Activated B cell treated with CpG ODN at 0.5 μM for 24 hours (primary cell): Measurements from ENCODE around the gene ADAD2. TPM values are rescaled to one million over a fixed set of nuclear protein-coding genes. Genes with fewer than 3 reads are reported as not detected.

Experiments used
- ATAC-seq: fragments of 200-7000 bp; cut with Tn5 transposase; one replicate; pipeline ENCODE4 v1.10.0; 2021; ENCODE audit warnings: low read depth, mild to moderate bottlenecking, moderate library complexity
- CTCF ChIA-PET: fragments of 350-600 bp; sonication (Branson Sonifier 250); formaldehyde crosslinking; loops from one replicate; lab custom pipeline; 2021; ENCODE audit warnings: antibody characterized with exemption; lab: Charles Lee
- POLR2A ChIA-PET: fragments of 350-600 bp; sonication (Branson Sonifier 250); formaldehyde crosslinking; loops from one replicate; lab custom pipeline; 2021; ENCODE audit warnings: antibody characterized with exemption; lab: Charles Lee
- DNase-seq: peaks from one replicate; pipeline ENCODE4 v3.0.0; 2022
- H3K27ac Mint-ChIP-seq: one replicate; pipeline ENCODE4 v1.8.0; 2020; ENCODE audit warnings: mixed read lengths
- H3K27me3 Mint-ChIP-seq: one replicate; pipeline ENCODE4 v1.8.0; 2021; ENCODE audit warnings: mixed read lengths
- H3K36me3 Mint-ChIP-seq: one replicate; pipeline ENCODE4 v1.8.0; 2021; ENCODE audit warnings: low read depth, mixed read lengths
- H3K4me1 Mint-ChIP-seq: one replicate; pipeline ENCODE4 v1.8.0; 2021; ENCODE audit warnings: mixed read lengths
- H3K4me3 Mint-ChIP-seq: one replicate; pipeline ENCODE4 v1.8.0; 2020; ENCODE audit warnings: mild to moderate bottlenecking, mixed read lengths
- H3K9me3 Mint-ChIP-seq: one replicate; pipeline ENCODE4 v1.8.0; 2020; ENCODE audit warnings: mixed read lengths
- intact Hi-C: fragments of 100-400 bp; cut with micrococcal nuclease; formaldehyde crosslinking; loops from one replicate; pipeline ENCODE4 v1.15.1; 2024
- total RNA-seq: library from RNA; stranded (reverse); gene quantifications from 2 replicates; pipeline ENCODE4 v1.2.3, GENCODE V29; 2022
- TF ChIP-seq, protein P1 (sequence below): fragments of 200-600 bp; IDR thresholded peaks from one replicate; pipeline ENCODE4 v1.8.0; 2022; ENCODE audit warnings: antibody characterized with exemption, mild to moderate bottlenecking

The ADAD2 gene
- total RNA-seq, 1 donor from 2014 or later: not detected

DNA sequence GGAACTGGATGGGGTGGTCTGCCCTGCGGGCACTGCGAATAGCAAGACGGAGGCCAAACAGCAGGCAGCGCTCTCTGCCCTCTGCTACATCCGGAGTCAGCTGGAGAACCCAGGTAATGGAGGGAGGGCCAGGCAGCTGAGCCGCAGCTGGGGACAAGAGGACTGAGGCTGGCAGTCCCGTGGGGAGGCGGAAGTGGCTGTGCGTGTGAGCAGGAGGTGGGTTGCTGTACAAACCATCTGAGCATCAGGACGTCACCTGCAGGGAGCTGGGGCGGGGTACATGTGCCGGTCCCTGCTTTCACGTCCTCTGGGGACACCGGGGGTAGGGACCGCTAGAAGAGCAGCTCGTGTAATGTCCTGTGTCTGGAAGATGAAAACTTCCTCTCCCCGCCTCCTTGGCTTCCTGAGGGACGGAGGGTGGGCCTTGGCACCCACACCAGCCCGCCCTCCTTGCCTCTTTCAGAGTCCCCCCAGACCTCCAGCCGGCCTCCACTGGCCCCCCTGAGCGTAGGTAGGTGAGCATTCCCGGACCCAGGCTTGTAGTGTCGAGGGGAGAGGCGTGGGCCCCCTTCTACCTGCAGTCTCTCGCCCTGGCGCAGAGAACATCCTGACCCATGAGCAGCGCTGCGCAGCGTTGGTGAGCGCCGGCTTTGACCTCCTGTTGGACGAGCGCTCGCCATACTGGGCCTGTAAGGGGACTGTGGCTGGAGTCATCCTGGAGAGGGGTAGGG is 3.7 kb downstream of the ADAD2 start:
- Mint-ChIP-seq H3K4me1 (peaks cover 12% of the 10 kb centered on the region), H3K27ac (peak overlapping the region; percentile 41), H3K27me3 (no peaks in the 10 kb centered on the region), H3K36me3 (no peaks in the 10 kb centered on the region), H3K9me3 (no peaks in the 10 kb centered on the region), H3K4me3 (peak overlapping the region; percentile 75)
- ATAC-seq (peak; percentile 84), DNase-seq (no peak)
- intact Hi-C loops: no loop called here
- ChIA-PET CTCF (interaction anchor here (1.0 kb wide), 1 partner anchor 312 kb away, joined by 3 read pairs; no protein-coding TSS in a partner anchor), POLR2A (interaction anchor here (0.5 kb wide), 1 partner anchor 223 kb away, joined by 3 read pairs; no protein-coding TSS in a partner anchor)
- TF ChIP-seq, protein P1, sequence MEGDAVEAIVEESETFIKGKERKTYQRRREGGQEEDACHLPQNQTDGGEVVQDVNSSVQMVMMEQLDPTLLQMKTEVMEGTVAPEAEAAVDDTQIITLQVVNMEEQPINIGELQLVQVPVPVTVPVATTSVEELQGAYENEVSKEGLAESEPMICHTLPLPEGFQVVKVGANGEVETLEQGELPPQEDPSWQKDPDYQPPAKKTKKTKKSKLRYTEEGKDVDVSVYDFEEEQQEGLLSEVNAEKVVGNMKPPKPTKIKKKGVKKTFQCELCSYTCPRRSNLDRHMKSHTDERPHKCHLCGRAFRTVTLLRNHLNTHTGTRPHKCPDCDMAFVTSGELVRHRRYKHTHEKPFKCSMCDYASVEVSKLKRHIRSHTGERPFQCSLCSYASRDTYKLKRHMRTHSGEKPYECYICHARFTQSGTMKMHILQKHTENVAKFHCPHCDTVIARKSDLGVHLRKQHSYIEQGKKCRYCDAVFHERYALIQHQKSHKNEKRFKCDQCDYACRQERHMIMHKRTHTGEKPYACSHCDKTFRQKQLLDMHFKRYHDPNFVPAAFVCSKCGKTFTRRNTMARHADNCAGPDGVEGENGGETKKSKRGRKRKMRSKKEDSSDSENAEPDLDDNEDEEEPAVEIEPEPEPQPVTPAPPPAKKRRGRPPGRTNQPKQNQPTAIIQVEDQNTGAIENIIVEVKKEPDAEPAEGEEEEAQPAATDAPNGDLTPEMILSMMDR: no peak

DNA sequence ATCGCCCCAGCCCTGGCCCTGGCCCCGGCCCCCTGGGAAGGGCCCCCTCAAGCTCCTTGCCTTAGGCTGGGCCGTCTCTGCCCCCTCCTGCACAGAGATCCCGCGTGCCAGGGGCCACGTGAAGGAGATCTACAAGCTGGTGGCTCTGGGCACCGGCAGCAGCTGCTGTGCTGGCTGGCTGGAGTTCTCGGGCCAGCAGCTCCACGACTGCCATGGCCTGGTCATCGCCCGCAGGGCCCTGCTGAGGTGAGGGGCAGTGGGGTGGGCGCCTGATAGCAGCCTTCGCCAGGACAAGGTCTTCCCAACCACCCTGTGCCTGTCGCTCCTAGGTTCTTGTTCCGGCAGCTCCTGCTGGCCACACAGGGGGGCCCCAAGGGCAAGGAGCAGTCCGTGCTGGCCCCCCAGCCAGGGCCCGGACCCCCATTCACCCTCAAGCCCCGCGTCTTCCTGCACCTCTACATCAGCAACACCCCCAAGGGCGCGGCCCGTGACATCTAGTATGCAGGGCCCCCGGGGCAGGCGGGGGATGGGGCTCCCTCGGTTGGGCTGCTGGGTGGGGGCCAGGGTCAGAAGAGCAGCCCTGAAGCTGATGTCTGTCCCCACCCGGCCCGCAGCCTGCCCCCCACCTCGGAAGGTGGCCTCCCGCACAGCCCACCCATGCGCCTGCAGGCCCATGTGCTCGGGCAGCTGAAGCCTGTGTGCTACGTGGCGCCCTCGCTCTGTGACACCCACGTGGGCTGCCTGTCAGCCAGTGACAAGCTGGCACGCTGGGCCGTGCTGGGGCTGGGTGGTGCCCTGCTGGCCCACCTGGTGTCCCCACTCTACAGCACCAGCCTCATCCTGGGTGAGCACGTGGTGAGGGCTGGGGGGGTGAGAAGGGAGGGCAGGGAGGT is 4.5 kb downstream of the ADAD2 start:
- POLR2A ChIA-PET: no interaction called here
- H3K4me3 Mint-ChIP-seq: no peak overlapping the region
- H3K27ac Mint-ChIP-seq: no peak overlapping the region
- no peaks in the 10 kb centered on the region for H3K36me3 Mint-ChIP-seq
- intact Hi-C loops: no loop called here
- peaks cover 12% of the 10 kb centered on the region for H3K4me1 Mint-ChIP-seq
- TF ChIP-seq, protein P1: no peak
- no peaks in the 10 kb centered on the region for H3K27me3 Mint-ChIP-seq
- no peak for ATAC-seq
- DNase-seq: no peak
- CTCF ChIA-PET: no interaction called here
- no peaks in the 10 kb centered on the region for H3K9me3 Mint-ChIP-seq

DNA sequence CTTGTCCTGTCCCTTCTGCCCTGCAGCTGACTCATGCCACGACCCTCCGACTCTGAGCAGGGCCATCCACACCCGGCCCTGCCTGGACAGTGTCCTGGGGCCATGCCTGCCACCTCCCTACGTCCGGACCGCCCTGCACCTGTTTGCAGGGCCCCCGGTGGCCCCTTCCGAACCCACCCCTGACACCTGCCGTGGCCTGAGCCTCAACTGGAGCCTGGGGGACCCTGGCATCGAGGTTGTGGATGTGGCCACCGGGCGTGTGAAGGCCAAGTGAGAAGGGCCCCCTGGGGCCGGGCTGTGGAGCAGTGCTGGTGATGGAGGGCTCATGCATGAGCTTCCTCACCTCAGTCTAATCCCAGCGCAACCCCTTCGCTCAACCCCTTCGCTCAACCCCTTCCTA is 5.1 kb downstream of the ADAD2 start:
- H3K9me3 Mint-ChIP-seq: no peaks in the 10 kb centered on the region
- intact Hi-C loops: no loop called here

DNA sequence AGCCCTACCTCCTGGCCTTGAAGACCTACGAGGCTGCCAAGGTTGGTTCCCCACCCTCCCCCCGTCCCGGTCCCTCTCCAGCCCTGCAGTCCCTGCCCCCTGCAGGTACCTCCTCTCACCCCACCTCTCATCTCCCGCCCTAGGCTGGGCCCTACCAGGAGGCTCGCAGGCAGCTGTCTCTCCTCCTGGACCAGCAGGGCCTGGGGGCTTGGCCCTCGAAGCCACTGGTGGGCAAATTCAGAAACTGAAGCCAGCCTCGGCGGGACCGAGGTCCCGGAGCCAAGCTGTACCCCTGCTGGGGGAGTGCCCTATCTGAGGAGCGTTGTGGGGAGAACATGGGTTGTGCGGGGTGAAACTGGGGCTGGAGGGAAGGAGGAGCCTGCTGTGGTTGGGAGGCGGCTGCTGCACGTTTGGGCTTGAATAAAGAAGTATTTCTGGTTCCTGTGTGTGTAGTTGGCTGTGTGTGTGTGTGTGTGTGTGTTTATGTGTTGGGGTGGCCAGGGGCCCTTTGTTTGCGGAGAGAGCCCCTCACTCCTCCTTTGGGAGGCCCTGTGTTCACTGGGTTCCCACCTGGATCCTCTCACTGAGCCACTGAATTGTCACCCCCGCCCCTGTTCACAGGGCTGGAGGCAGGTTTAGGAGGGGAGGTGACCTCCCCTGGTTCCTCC is 5.9 kb downstream of the ADAD2 start:
- CTCF ChIA-PET: no interaction called here
- POLR2A ChIA-PET: no interaction called here
- intact Hi-C loops: no loop called here
- H3K9me3 Mint-ChIP-seq: no peaks in the 10 kb centered on the region
- peaks cover 12% of the 10 kb centered on the region for H3K4me1 Mint-ChIP-seq
- ATAC-seq (no peak), DNase-seq (no peak)
- no peaks in the 10 kb centered on the region for H3K36me3 Mint-ChIP-seq
- no peaks in the 10 kb centered on the region for H3K27me3 Mint-ChIP-seq
- H3K4me3 Mint-ChIP-seq: no peak overlapping the region
- H3K27ac Mint-ChIP-seq: no peak overlapping the region
- TF ChIP-seq, protein P1: no peak

More for the DNA sequence above, 5.1 kb downstream of the ADAD2 start:
- ATAC-seq (no peak), DNase-seq (no peak)
- Mint-ChIP-seq H3K27me3 (no peaks in the 10 kb centered on the region), H3K27ac (no peak overlapping the region), H3K4me3 (no peak overlapping the region), H3K36me3 (no peaks in the 10 kb centered on the region), H3K4me1 (peaks cover 12% of the 10 kb centered on the region)
- TF ChIP-seq, protein P1: no peak
- POLR2A ChIA-PET: no interaction called here
- CTCF ChIA-PET: no interaction called here
